Fibroblast of the aortic adventitia (primary cell): Measurements from ENCODE around the gene LRRC4B. TPM values are rescaled to one million over a fixed set of nuclear protein-coding genes. Genes with fewer than 3 reads are reported as not detected.

Source experiments
- DNase-seq: peaks from one replicate; pipeline ENCODE4 v3.0.0-alpha.2; 2010; ENCODE audit warnings: low read depth
- H3K4me3 ChIP-seq: 2 replicates; pipeline ENCODE4 v1.5.1; 2011; ENCODE audit warnings: low read depth, mild to moderate bottlenecking, control low read depth, low read length, moderate library complexity
- CTCF ChIP-seq: IDR thresholded peaks from 2 replicates; pipeline ENCODE4 v1.5.1; 2011; ENCODE audit warnings: mild to moderate bottlenecking, low read length, control low read depth, inconsistent platforms; ENCODE audit not compliant: insufficient read depth
- total RNA-seq: library from RNA; depleted of rRNA; stranded (reverse); fragments of >200 nt; gene quantifications from 2 replicates; pipeline ENCODE4 v1.2.3, GENCODE V29; 2012; ENCODE audit warnings: low replicate concordance

Gene LRRC4B
- total RNA-seq, 1 donor, result not detected

- no peak for DNase-seq
- no peak for TF ChIP-seq CTCF
- H3K4me3 ChIP-seq, result no peak overlapping the region
Observed at GRCh38 chr19:50518091-50519005, 49.9 kb downstream of the LRRC4B start.

- no peak overlapping the region for H3K4me3 ChIP-seq
- TF ChIP-seq CTCF, result no peak
- no peak for DNase-seq
Observed at GRCh38 chr19:50517704-50518075, 50.5 kb downstream of the LRRC4B start.

- H3K4me3 ChIP-seq, result no peak overlapping the region
- TF ChIP-seq CTCF, result no peak
- no peak for DNase-seq
Observed at GRCh38 chr19:50516964-50517703, 51.1 kb downstream of the LRRC4B start.

DNA sequence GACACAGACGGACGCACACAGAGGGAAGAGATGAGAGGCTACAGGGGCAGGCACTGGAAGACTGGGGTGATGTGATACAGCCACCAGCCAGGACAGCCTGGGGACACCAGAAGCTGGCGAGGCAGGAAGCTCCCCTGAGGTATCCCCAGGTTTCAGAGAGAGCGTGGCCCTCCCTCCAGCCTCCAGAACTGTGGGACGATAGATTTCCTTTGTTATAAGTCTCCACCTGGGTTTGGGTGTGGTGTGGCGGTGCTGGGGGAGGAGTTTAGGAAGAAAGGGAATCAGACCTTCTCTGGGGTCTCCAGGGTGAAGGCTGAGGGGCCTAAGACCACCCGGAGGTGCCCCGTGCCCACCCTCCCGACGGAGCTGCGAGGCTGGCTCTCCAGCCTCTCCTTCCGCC is 51.8 kb downstream of the LRRC4B start:
- H3K4me3 ChIP-seq, result no peak overlapping the region
- TF ChIP-seq CTCF, result no peak
- DNase-seq, result no peak

DNA sequence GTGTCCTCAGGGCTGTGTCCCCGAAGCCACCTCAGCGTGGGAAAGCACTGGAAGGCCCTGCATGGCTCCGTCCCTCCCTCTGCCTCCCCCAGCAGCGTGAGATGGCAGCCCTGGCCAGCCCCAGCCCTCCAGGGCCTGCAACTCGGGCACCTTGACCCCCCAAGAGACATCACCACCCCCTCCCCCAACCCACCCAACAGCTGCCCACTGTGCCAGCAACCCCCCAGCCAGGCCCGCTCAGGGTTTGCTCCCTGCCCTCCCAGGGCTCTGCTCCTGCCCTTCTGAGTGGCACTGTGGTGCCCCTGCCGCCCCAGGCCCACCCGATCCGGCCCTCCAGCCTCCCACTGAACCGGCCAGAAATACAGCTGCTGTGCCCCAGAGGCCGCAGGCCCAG is 53.1 kb downstream of the LRRC4B start:
- no peak for TF ChIP-seq CTCF
- no peak for DNase-seq
- no peak overlapping the region for H3K4me3 ChIP-seq

GRCh38 chr19:50514346-50515167 is 53.7 kb downstream of the LRRC4B start:
- H3K4me3 ChIP-seq, result no peak overlapping the region
- TF ChIP-seq CTCF, result no peak
- no peak for DNase-seq
